Fibroblast of upper back skin (primary cell): Measurements from ENCODE around the gene TPRX2.
"Not testable (repeated sequence)": the region's sequence is repeated elsewhere in the genome, so short reads cannot be mapped to it uniquely, and the experiment has no call there.

Experiments
- DNase-seq: peaks from one replicate; pipeline ENCODE4 v3.0.0-alpha.2; 2013

The TPRX2 gene

GRCh38 chr19:47863514-47863936, 4.5 kb downstream of the TPRX2 start:
- peak; percentile 57 for DNase-seq

GRCh38 chr19:47865166-47865565, 6.1 kb downstream of the TPRX2 start:
- DNase-seq: no peak

- no peak for DNase-seq
Measured at GRCh38 chr19:47878906-47879305, 19.9 kb downstream of the TPRX2 start.

- DNase-seq: not testable (repeated sequence)
Measured at GRCh38 chr19:47879385-47879784, 20.4 kb downstream of the TPRX2 start.

GRCh38 chr19:47881757-47882156, 22.7 kb downstream of the TPRX2 start:
- no peak for DNase-seq

- no peak for DNase-seq
Measured at GRCh38 chr19:47882890-47883289, 23.9 kb downstream of the TPRX2 start.

- DNase-seq: no peak
Measured at GRCh38 chr19:47885067-47885463, 26.0 kb downstream of the TPRX2 start.

- DNase-seq: no peak
Measured at GRCh38 chr19:47886010-47886559, 27.1 kb downstream of the TPRX2 start, which contains the start of gene SULT2A1. TSS of gene SULT2A1 (minus strand) at chr19:47886315. CDS start at chr19:47886257, 58 bp downstream.

GRCh38 chr19:47890865-47891621, 32.0 kb downstream of the TPRX2 start:
- DNase-seq: no peak

GRCh38 chr19:47891622-47891922, 32.5 kb downstream of the TPRX2 start:
- DNase-seq: no peak

- no peak for DNase-seq
Measured at GRCh38 chr19:47891923-47892666, 33.1 kb downstream of the TPRX2 start.

GRCh38 chr19:47895165-47895782, 36.2 kb downstream of the TPRX2 start:
- no peak for DNase-seq

- no peak for DNase-seq
Measured at GRCh38 chr19:47896019-47896418, 37.0 kb downstream of the TPRX2 start.

GRCh38 chr19:47896773-47897172, 37.7 kb downstream of the TPRX2 start:
- DNase-seq: no peak

- DNase-seq: no peak
Measured at GRCh38 chr19:47897861-47898260, 38.8 kb downstream of the TPRX2 start.

- DNase-seq: no peak
Measured at GRCh38 chr19:47899335-47899734, 40.3 kb downstream of the TPRX2 start.

- DNase-seq: no peak
Measured at GRCh38 chr19:47901370-47901769, 42.3 kb downstream of the TPRX2 start.

GRCh38 chr19:47909350-47909749, 50.3 kb downstream of the TPRX2 start:
- DNase-seq: not testable (repeated sequence)

- not testable (repeated sequence) for DNase-seq
Measured at GRCh38 chr19:47910191-47910590, 51.2 kb downstream of the TPRX2 start.
